CD4-positive, alpha-beta memory T cell (primary cell): ENCODE data around the gene RGS2. TPM values are rescaled to one million over a fixed set of nuclear protein-coding genes. Genes with fewer than 3 reads are reported as not detected.

Source experiments
- CTCF ChIA-PET: fragments of 350-600 bp; sonication (Branson Sonifier 250); formaldehyde crosslinking; loops from one replicate; lab custom pipeline; 2021; ENCODE audit warnings: inconsistent platforms; ENCODE audit not compliant: partially characterized antibody; lab: Charles Lee
- POLR2A ChIA-PET: fragments of 350-600 bp; sonication (Branson Sonifier 250); formaldehyde crosslinking; loops from one replicate; lab custom pipeline; 2021; ENCODE audit not compliant: partially characterized antibody; lab: Charles Lee
- DNase-seq, 5 donors: peaks; one replicate each; pipeline versions ENCODE4 v3.0.0 to v3.0.0-alpha.2; 2020 to 2022; ENCODE audit warnings: mixed read lengths in 1 of 5
- H3K27ac ChIP-seq: one replicate; pipeline ENCODE4 v1.7.0; 2013; ENCODE audit warnings: low read depth, low read length
- H3K27me3 ChIP-seq: 2 replicates; pipeline ENCODE4 v1.7.0; 2013; ENCODE audit warnings: mild to moderate bottlenecking, low read length, moderate library complexity; ENCODE audit not compliant: insufficient read depth
- H3K36me3 ChIP-seq: 2 replicates; pipeline ENCODE4 v1.7.0; 2013; ENCODE audit warnings: mild to moderate bottlenecking, low read length, moderate library complexity; ENCODE audit not compliant: insufficient read depth
- H3K4me1 ChIP-seq: 2 replicates; pipeline ENCODE4 v1.7.0; 2013; ENCODE audit warnings: mild to moderate bottlenecking, low read length, moderate library complexity; ENCODE audit not compliant: insufficient read depth
- H3K4me3 ChIP-seq, 2 donors: one replicate each; pipeline ENCODE4 v1.7.0; 2013; ENCODE audit warnings: low read length in 2 of 2, mild to moderate bottlenecking in 1 of 2
- H3K9me3 ChIP-seq, 2 donors: one replicate each; pipeline ENCODE4 v1.7.0; 2013; ENCODE audit warnings: low read length in 2 of 2, control low read depth in 1 of 2; ENCODE audit not compliant: control insufficient read depth in 1 of 2
- H3K27ac Mint-ChIP-seq, 7 donors: one replicate each; pipeline ENCODE4 v1.8.0; 2020 to 2021; ENCODE audit warnings: mixed read lengths in 7 of 7, mild to moderate bottlenecking in 6 of 7, inconsistent platforms in 3 of 7, moderate library complexity in 3 of 7
- H3K27me3 Mint-ChIP-seq, 2 donors: one replicate each; pipeline ENCODE4 v1.8.0; 2020 to 2021; ENCODE audit warnings: mixed read lengths in 2 of 2
- H3K36me3 Mint-ChIP-seq, 2 donors: one replicate each; pipeline ENCODE4 v1.8.0; 2020 to 2021; ENCODE audit warnings: mixed read lengths in 2 of 2, inconsistent platforms in 1 of 2, mild to moderate bottlenecking in 1 of 2
- H3K4me1 Mint-ChIP-seq, 4 donors: one replicate each; pipeline ENCODE4 v1.8.0; 2020 to 2021; ENCODE audit warnings: mixed read lengths in 4 of 4, mild to moderate bottlenecking in 1 of 4
- H3K4me3 Mint-ChIP-seq, 8 donors: one replicate each; pipeline ENCODE4 v1.8.0; 2020 to 2021; ENCODE audit warnings: mixed read lengths in 8 of 8, mild to moderate bottlenecking in 7 of 8, moderate library complexity in 6 of 8, inconsistent platforms in 3 of 8
- H3K9me3 Mint-ChIP-seq, 8 donors: one replicate each; pipeline ENCODE4 v1.8.0; 2020 to 2021; ENCODE audit warnings: mixed read lengths in 8 of 8, mild to moderate bottlenecking in 5 of 8, inconsistent platforms in 3 of 8, moderate library complexity in 1 of 8
- intact Hi-C: fragments of 100-400 bp; cut with micrococcal nuclease; formaldehyde crosslinking; loops from one replicate; pipeline ENCODE4 v1.15.1; 2023
- polyA plus RNA-seq, 2 donors: library from polyadenylated mRNA; unstranded; fragments of 300-500 nt; fragmentation: Illumina TruSeq; gene quantifications; one replicate each; pipeline ENCODE4 v1.2.3, GENCODE V29; 2021
- total RNA-seq, 2 experiments: library from RNA; stranded (reverse); gene quantifications; one replicate each; pipeline ENCODE4 v1.2.3, GENCODE V29; 2021

The RGS2 gene
- total and polyA plus RNA-seq, 4 experiments from 2014 or later: 26.4 to 203 (median 29.6) TPM

GRCh38 chr1:192766876-192767275, 42.0 kb upstream of the RGS2 start:
- intact Hi-C loops: no loop called here
- Histone ChIP-seq H3K27ac (no peak overlapping the region), H3K9me3 (no peaks in the 10 kb centered on the region), H3K27me3 (no peaks in the 10 kb centered on the region), H3K36me3 (no peaks in the 10 kb centered on the region), H3K4me3 (no peak overlapping the region), H3K4me1 (no peaks in the 10 kb centered on the region)
- Mint-ChIP-seq H3K4me1 (no peaks in the 10 kb centered on the region), H3K36me3 (no peaks in the 10 kb centered on the region), H3K27ac (no peak overlapping the region), H3K9me3 (peaks cover 0 to 1% (median 0%) of the 10 kb centered on the region in 8 donors), H3K27me3 (peaks cover 5 to 11% of the 10 kb centered on the region in 2 donors), H3K4me3 (no peak overlapping the region)
- CTCF ChIA-PET: no interaction called here
- POLR2A ChIA-PET: no interaction called here
- no peak for DNase-seq

GRCh38 chr1:192767798-192768197, 41.0 kb upstream of the RGS2 start:
- Histone ChIP-seq H3K4me3 (no peak overlapping the region), H3K27ac (no peak overlapping the region), H3K9me3 (no peaks in the 10 kb centered on the region), H3K36me3 (no peaks in the 10 kb centered on the region), H3K27me3 (no peaks in the 10 kb centered on the region), H3K4me1 (no peaks in the 10 kb centered on the region)
- Mint-ChIP-seq H3K4me1 (no peaks in the 10 kb centered on the region), H3K27me3 (peaks cover 5 to 10% of the 10 kb centered on the region in 2 donors), H3K27ac (no peak overlapping the region), H3K36me3 (no peaks in the 10 kb centered on the region), H3K9me3 (peaks cover 0 to 1% (median 0%) of the 10 kb centered on the region in 8 donors), H3K4me3 (no peak overlapping the region)
- intact Hi-C loops: no loop called here
- CTCF ChIA-PET: no interaction called here
- no peak for DNase-seq
- POLR2A ChIA-PET: no interaction called here

- no peaks in the 10 kb centered on the region for H3K36me3 Mint-ChIP-seq
- H3K4me1 Mint-ChIP-seq: no peaks in the 10 kb centered on the region
- Histone ChIP-seq H3K4me3 (no peak overlapping the region), H3K4me1 (no peaks in the 10 kb centered on the region), H3K27ac (no peak overlapping the region), H3K36me3 (no peaks in the 10 kb centered on the region), H3K9me3 (no peaks in the 10 kb centered on the region), H3K27me3 (no peaks in the 10 kb centered on the region)
- peaks cover 2 to 8% of the 10 kb centered on the region in 2 donors for H3K27me3 Mint-ChIP-seq
- ChIA-PET CTCF (no interaction called here), POLR2A (no interaction called here)
- no peaks in the 10 kb centered on the region for H3K9me3 Mint-ChIP-seq
- no peak overlapping the region for H3K27ac Mint-ChIP-seq
- no peak overlapping the region for H3K4me3 Mint-ChIP-seq
- intact Hi-C loops: no loop called here
- no peak for DNase-seq
Measured at GRCh38 chr1:192768463-192768862, 40.4 kb upstream of the RGS2 start.

GRCh38 chr1:192771341-192771740, 37.5 kb upstream of the RGS2 start:
- DNase-seq: no peak
- Histone ChIP-seq H3K4me1 (no peaks in the 10 kb centered on the region), H3K36me3 (no peaks in the 10 kb centered on the region), H3K9me3 (no peaks in the 10 kb centered on the region), H3K4me3 (no peak overlapping the region), H3K27ac (no peak overlapping the region), H3K27me3 (no peaks in the 10 kb centered on the region)
- peaks cover 2 to 4% of the 10 kb centered on the region in 2 donors for H3K27me3 Mint-ChIP-seq
- ChIA-PET POLR2A (no interaction called here), CTCF (no interaction called here)
- H3K4me1 Mint-ChIP-seq: no peaks in the 10 kb centered on the region
- intact Hi-C loops: no loop called here
- no peak overlapping the region for H3K4me3 Mint-ChIP-seq
- H3K36me3 Mint-ChIP-seq: no peaks in the 10 kb centered on the region
- H3K9me3 Mint-ChIP-seq: no peaks in the 10 kb centered on the region
- no peak overlapping the region for H3K27ac Mint-ChIP-seq

GRCh38 chr1:192775631-192776030, 33.2 kb upstream of the RGS2 start:
- Histone ChIP-seq H3K27ac (no peak overlapping the region), H3K9me3 (no peaks in the 10 kb centered on the region), H3K36me3 (no peaks in the 10 kb centered on the region), H3K27me3 (no peaks in the 10 kb centered on the region), H3K4me1 (no peaks in the 10 kb centered on the region), H3K4me3 (no peak overlapping the region)
- Mint-ChIP-seq H3K4me3 (no peak overlapping the region), H3K36me3 (no peaks in the 10 kb centered on the region), H3K9me3 (peaks cover 0 to 2% (median 0%) of the 10 kb centered on the region in 8 donors), H3K27me3 (peaks cover 0 to 3% of the 10 kb centered on the region in 2 donors), H3K4me1 (no peaks in the 10 kb centered on the region), H3K27ac (no peak overlapping the region)
- ChIA-PET POLR2A (interaction anchor here (0.7 kb wide), 1 partner anchor 14 kb away, joined by 4 read pairs; no protein-coding TSS in a partner anchor), CTCF (no interaction called here)
- DNase-seq: no peak
- intact Hi-C loops: no loop called here

GRCh38 chr1:192776206-192776605, 32.6 kb upstream of the RGS2 start:
- no peaks in the 10 kb centered on the region for H3K36me3 ChIP-seq
- no peaks in the 10 kb centered on the region for H3K36me3 Mint-ChIP-seq
- peaks cover 0 to 3% of the 10 kb centered on the region in 2 donors for H3K27me3 Mint-ChIP-seq
- H3K9me3 Mint-ChIP-seq: peaks cover 0 to 2% (median 0%) of the 10 kb centered on the region in 8 donors
- no peak overlapping the region for H3K4me3 ChIP-seq
- H3K4me1 ChIP-seq: no peaks in the 10 kb centered on the region
- H3K27ac Mint-ChIP-seq: no peak overlapping the region
- intact Hi-C loops: no loop called here
- ChIA-PET POLR2A (interaction anchor here (0.7 kb wide), 1 partner anchor 15 kb away, joined by 4 read pairs; no protein-coding TSS in a partner anchor), CTCF (no interaction called here)
- H3K27me3 ChIP-seq: no peaks in the 10 kb centered on the region
- no peaks in the 10 kb centered on the region for H3K9me3 ChIP-seq
- DNase-seq: no peak
- H3K4me1 Mint-ChIP-seq: no peaks in the 10 kb centered on the region
- no peak overlapping the region for H3K27ac ChIP-seq
- H3K4me3 Mint-ChIP-seq: no peak overlapping the region

GRCh38 chr1:192776998-192777397, 31.8 kb upstream of the RGS2 start:
- Histone ChIP-seq H3K4me3 (no peak overlapping the region), H3K36me3 (no peaks in the 10 kb centered on the region), H3K27ac (no peak overlapping the region), H3K27me3 (no peaks in the 10 kb centered on the region), H3K4me1 (no peaks in the 10 kb centered on the region), H3K9me3 (no peaks in the 10 kb centered on the region)
- CTCF ChIA-PET: no interaction called here
- Mint-ChIP-seq H3K27me3 (peaks cover 0 to 3% of the 10 kb centered on the region in 2 donors), H3K27ac (no peak overlapping the region), H3K36me3 (no peaks in the 10 kb centered on the region), H3K4me3 (no peak overlapping the region), H3K4me1 (no peaks in the 10 kb centered on the region), H3K9me3 (peaks cover 0 to 2% (median 0%) of the 10 kb centered on the region in 8 donors)
- intact Hi-C loops: no loop called here
- DNase-seq: no peak
- POLR2A ChIA-PET: no interaction called here

GRCh38 chr1:192783791-192784190, 25.0 kb upstream of the RGS2 start:
- POLR2A ChIA-PET: no interaction called here
- no peak overlapping the region for H3K4me3 Mint-ChIP-seq
- Histone ChIP-seq H3K27me3 (no peaks in the 10 kb centered on the region), H3K9me3 (no peaks in the 10 kb centered on the region), H3K27ac (no peak overlapping the region), H3K4me3 (no peak overlapping the region), H3K4me1 (no peaks in the 10 kb centered on the region), H3K36me3 (no peaks in the 10 kb centered on the region)
- no peak for DNase-seq
- H3K4me1 Mint-ChIP-seq: no peaks in the 10 kb centered on the region
- H3K27me3 Mint-ChIP-seq: peaks cover 6 to 10% of the 10 kb centered on the region in 2 donors
- CTCF ChIA-PET: no interaction called here
- H3K36me3 Mint-ChIP-seq: no peaks in the 10 kb centered on the region
- H3K9me3 Mint-ChIP-seq: peaks cover 0 to 2% (median 0%) of the 10 kb centered on the region in 8 donors
- intact Hi-C loops: no loop called here
- H3K27ac Mint-ChIP-seq: no peak overlapping the region
